GM12878 (cell line): ENCODE measurements around the gene ADPRHL1. TPM values are rescaled to one million over a fixed set of nuclear protein-coding genes. Genes with fewer than 3 reads are reported as not detected.

Experiments used
- ATAC-seq: fragments of 200-7000 bp; cut with Tn5 transposase; 3 replicates; pipeline ENCODE4 v1.9.1; 2020; ENCODE audit warnings: mild to moderate bottlenecking, moderate library complexity
- BruUV-seq: library from RNA; stranded (reverse); fragments of 400-500 nt; replicated peaks from 2 replicates; lab custom pipeline; 2021; lab: Mats Ljungman, UMichigan
- CTCF ChIA-PET: fragments of 300-600 bp; sonication (Branson Sonifier 250); formaldehyde crosslinking; extraction: SDS; loops from one replicate; lab custom pipeline; 2021; ENCODE audit warnings: inconsistent platforms; lab: Yijun Ruan, JAX
- POLR2A ChIA-PET: fragments of 350-600 bp; formaldehyde crosslinking; extraction: SDS; loops from one replicate; lab custom pipeline; 2021; ENCODE audit warnings: inconsistent platforms; lab: Charles Lee
- RAD21 ChIA-PET: fragments of 300-600 bp; sonication (Branson Sonifier 250); formaldehyde crosslinking; loops from one replicate; lab custom pipeline; 2023; ENCODE audit warnings: antibody characterized with exemption; ENCODE audit not compliant: unreplicated experiment; lab: Charles Lee
- SMC1A ChIA-PET: fragments of 300-600 bp; sonication (Branson Sonifier 250); formaldehyde crosslinking; loops from one replicate; lab custom pipeline; 2023; ENCODE audit not compliant: unreplicated experiment, uncharacterized antibody; lab: Charles Lee
- DNase-seq: peaks from one replicate; pipeline ENCODE4 v3.0.0-alpha.2; 2011; ENCODE audit warnings: low read depth, low spot score
- FAIRE-seq: peaks from 3 replicates; lab custom pipeline; 2011; peaks lifted over from hg19 to GRCh38; lab: Jason Lieb, UNC
- H2AFZ ChIP-seq: 2 replicates; pipeline ENCODE4 v1.6.0; 2011; ENCODE audit warnings: low read depth, low read length, control low read depth; ENCODE audit not compliant: control insufficient read depth
- H3K27ac ChIP-seq: 2 replicates; pipeline ENCODE4 v1.5.1; 2011; ENCODE audit warnings: control low read depth; ENCODE audit not compliant: control insufficient read depth, insufficient read depth
- H3K27me3 ChIP-seq, 2 experiments: replicated peaks in 1 of 2; 2 replicates each; pipeline versions ENCODE4 v1.6.0 to v1.6.1; 2011; ENCODE audit warnings: low read length in 1 of 2; ENCODE audit not compliant: control insufficient read depth in 2 of 2, insufficient read depth in 2 of 2
- H3K36me3 ChIP-seq, 2 experiments: 2 replicates each; pipeline ENCODE4 v1.5.1; 2011; ENCODE audit warnings: low read length in 1 of 2; ENCODE audit not compliant: control insufficient read depth in 2 of 2, insufficient read depth in 2 of 2
- H3K4me1 ChIP-seq: 2 replicates; pipeline ENCODE4 v1.6.1; 2011; ENCODE audit warnings: mild to moderate bottlenecking, low read length, moderate library complexity, mixed read lengths; ENCODE audit not compliant: control insufficient read depth, insufficient read depth
- H3K4me2 ChIP-seq: 2 replicates; pipeline ENCODE4 v1.6.0; 2011; ENCODE audit warnings: control low read depth; ENCODE audit not compliant: control insufficient read depth, insufficient read depth
- H3K4me3 ChIP-seq: fragments of 200-600 bp; sonication (generic); 2 replicates; pipeline ENCODE4 v1.5.1; 2016
- H3K79me2 ChIP-seq: 2 replicates; pipeline ENCODE4 v1.6.0; 2011; ENCODE audit warnings: low read length; ENCODE audit not compliant: control insufficient read depth, insufficient read depth
- H3K9ac ChIP-seq: 2 replicates; pipeline ENCODE4 v1.8.0; 2011; ENCODE audit warnings: low read length, control low read depth, mixed read lengths; ENCODE audit not compliant: control insufficient read depth, insufficient read depth
- H3K9me3 ChIP-seq: replicated peaks from 3 replicates; pipeline ENCODE4 v1.5.1; 2011; ENCODE audit warnings: mild to moderate bottlenecking, low read length; ENCODE audit not compliant: control insufficient read depth, insufficient read depth
- H4K20me1 ChIP-seq: 2 replicates; pipeline ENCODE4 v1.6.0; 2011; ENCODE audit not compliant: control insufficient read depth, insufficient read depth
- ASH2L ChIP-seq: fragments of 300-600, 200-600 bp; sonication (generic); IDR thresholded peaks from 2 replicates; pipeline ENCODE4 v1.6.1; 2017; ENCODE audit warnings: low read depth, mild to moderate bottlenecking, borderline replicate concordance
- EZH2 ChIP-seq: IDR thresholded peaks from 2 replicates; pipeline ENCODE4 v1.6.1; 2012; ENCODE audit warnings: low read depth, mild to moderate bottlenecking, control low read depth, inconsistent platforms, low read length, borderline replicate concordance; ENCODE audit not compliant: control insufficient read depth
- PAX5 ChIP-seq: IDR thresholded peaks from 2 replicates; pipeline ENCODE4 v1.6.1; 2011; ENCODE audit warnings: low read depth, low read length, borderline replicate concordance
- POLR2A ChIP-seq: IDR thresholded peaks from 2 replicates; pipeline ENCODE4 v1.6.1; 2011; ENCODE audit warnings: low read depth, mild to moderate bottlenecking, low read length
- POLR2AphosphoS5 ChIP-seq: IDR thresholded peaks from 2 replicates; pipeline ENCODE4 v1.6.1; 2011; ENCODE audit warnings: mild to moderate bottlenecking, low read length, inconsistent platforms
- TCF12 ChIP-seq: IDR thresholded peaks from 2 replicates; pipeline ENCODE4 v1.6.1; 2011; ENCODE audit warnings: low read depth, mild to moderate bottlenecking, low read length
- ZZZ3 ChIP-seq: IDR thresholded peaks from 2 replicates; pipeline ENCODE4 v1.6.1; 2011; ENCODE audit warnings: low read depth; ENCODE audit not compliant: control insufficient read depth, insufficient read length
- WGBS: methylation state at CpG from one replicate; pipeline ENCODE4 v1.1.6; 2016; ENCODE audit warnings: low lambda C conversion rate; ENCODE audit not compliant: insufficient replicate concordance, insufficient coverage; ENCODE audit errors: missing lambda C conversion rate; 5-methylcytosine and 5-hydroxymethylcytosine counted together
- in situ Hi-C: fragments of 300-500 bp; cut with MboI; formaldehyde crosslinking; loops from 9 replicates; pipeline ENCODE4 v1.14.3; 2018; ENCODE audit warnings: mixed read lengths
- intact Hi-C: fragments of 100-400 bp; cut with micrococcal nuclease; formaldehyde crosslinking; loops from one replicate; pipeline ENCODE4 v1.14.2; 2022; ENCODE audit not compliant: unreplicated experiment
- polyA plus RNA-seq, 11 experiments: library from polyadenylated mRNA; depleted of rRNA in 4 of 11; unstranded in 6 of 11; stranded (reverse) in 5 of 11; fragments of >200 nt; fragmentation: Nextera tagmentation in 4 of 11; fragmentation: Illumina TruSeq in 1 of 11; extraction: Ambion mirVana in 4 of 11; extraction: Trizol in 1 of 11; gene quantifications; 1 replicate in 1 of 11; 2 replicates in 10 of 11; pipeline versions ENCODE4 v1.2.1 to v1.2.3, GENCODE V29; 2011 to 2016; ENCODE audit warnings: inconsistent platforms in 2 of 11, missing spikeins in 2 of 11, low read depth in 1 of 11
- total RNA-seq, 4 experiments: library from RNA; depleted of rRNA in 3 of 4; stranded (reverse); fragments of >200 nt in 3 of 4; fragmentation: Illumina TruSeq in 1 of 4; extraction: Trizol in 1 of 4; gene quantifications; 2 replicates each; pipeline versions ENCODE4 v1.2.1 to v1.2.3, GENCODE V29; 2013 to 2021

The ADPRHL1 gene
- total and polyA plus RNA-seq, 10 of the 15 experiments (the other 5 are each of a cell fraction or from before 2014, with no cell fraction given): 0.05 to 1.9 (median 1.0) TPM

GRCh38 chr13:113456116-113456702 is 2.9 kb upstream of the ADPRHL1 start:
- POLR2A ChIA-PET: no interaction called here
- no peak for TF ChIP-seq ZZZ3
- no peak for TF ChIP-seq EZH2
- TF ChIP-seq POLR2A: peak; percentile 52; the same call in 1 of the 2 replicates
- TF ChIP-seq, all 136 proteins: peak for 1
- no peaks in the 10 kb centered on the region for H3K4me1 ChIP-seq
- RAD21 ChIA-PET: no interaction called here
- FAIRE-seq (no peak), DNase-seq (no peak), ATAC-seq (no peak)
- SMC1A ChIA-PET: no interaction called here
- no peaks in the 10 kb centered on the region for H4K20me1 ChIP-seq
- no peaks in the 10 kb centered on the region for H3K27me3 ChIP-seq
- no TSS peak for BruUV-seq
- no peaks in the 10 kb centered on the region for H3K79me2 ChIP-seq
- CTCF ChIA-PET: interaction anchor here (0.6 to 3.8 kb wide), 2 partner anchors 10 to 106 kb away, joined by 3 to 20 read pairs; no protein-coding TSS in a partner anchor
- no peak overlapping the region for H3K4me2 ChIP-seq
- H3K4me3 ChIP-seq: no peak overlapping the region
- peaks cover 13 to 14% of the 10 kb centered on the region in 2 experiments; a peak in 3 of 4 replicates for H3K36me3 ChIP-seq
- H3K9ac ChIP-seq: no peak overlapping the region
- in situ Hi-C loops: no loop called here
- 97% methylated on average over 16 of the region's 16 CpGs for WGBS
- no peak overlapping the region for H2AFZ ChIP-seq
- H3K9me3 ChIP-seq: no peaks in the 10 kb centered on the region
- H3K27ac ChIP-seq: no peak overlapping the region
- intact Hi-C loops: no loop called here

GRCh38 chr13:113455384-113455783 is 2.1 kb upstream of the ADPRHL1 start:
- CTCF ChIA-PET: no interaction called here
- intact Hi-C loops: no loop called here
- 97% methylated on average over 18 of the region's 18 CpGs for WGBS

More at GRCh38 chr13:113455384-113455783, 2.1 kb upstream of the ADPRHL1 start:
- TF ChIP-seq POLR2AphosphoS5 (no peak), TCF12 (no peak), ASH2L (no peak), PAX5 (no peak)
- Histone ChIP-seq H4K20me1 (no peaks in the 10 kb centered on the region), H3K27me3 (no peaks in the 10 kb centered on the region), H3K36me3 (peaks cover 13 to 14% of the 10 kb centered on the region in 2 experiments; a peak in 3 of 4 replicates), H3K27ac (no peak overlapping the region), H3K4me3 (no peak overlapping the region), H3K9ac (no peak overlapping the region), H3K79me2 (no peaks in the 10 kb centered on the region), H3K4me1 (no peaks in the 10 kb centered on the region), H2AFZ (no peak overlapping the region), H3K4me2 (no peak overlapping the region), H3K9me3 (no peaks in the 10 kb centered on the region)
- ATAC-seq: no peak
- in situ Hi-C loops: no loop called here
- ChIA-PET SMC1A (no interaction called here), RAD21 (no interaction called here), POLR2A (no interaction called here)
- no peak for FAIRE-seq
- no TSS peak for BruUV-seq
- no peak for DNase-seq
